HG03025 (cell line): ENCODE measurements around the gene SYMPK.
"Not testable (repeated sequence)": the region's sequence is repeated elsewhere in the genome, so short reads cannot be mapped to it uniquely, and the experiment has no call there.

ENCODE experiments used
- ATAC-seq: cut with Tn5 transposase; IDR thresholded peaks from one replicate; pipeline ENCODE4 v1.9.1; 2021; ENCODE audit warnings: mild to moderate bottlenecking, moderate library complexity; ENCODE audit not compliant: unreplicated experiment, low FRiP score

The SYMPK gene

DNA sequence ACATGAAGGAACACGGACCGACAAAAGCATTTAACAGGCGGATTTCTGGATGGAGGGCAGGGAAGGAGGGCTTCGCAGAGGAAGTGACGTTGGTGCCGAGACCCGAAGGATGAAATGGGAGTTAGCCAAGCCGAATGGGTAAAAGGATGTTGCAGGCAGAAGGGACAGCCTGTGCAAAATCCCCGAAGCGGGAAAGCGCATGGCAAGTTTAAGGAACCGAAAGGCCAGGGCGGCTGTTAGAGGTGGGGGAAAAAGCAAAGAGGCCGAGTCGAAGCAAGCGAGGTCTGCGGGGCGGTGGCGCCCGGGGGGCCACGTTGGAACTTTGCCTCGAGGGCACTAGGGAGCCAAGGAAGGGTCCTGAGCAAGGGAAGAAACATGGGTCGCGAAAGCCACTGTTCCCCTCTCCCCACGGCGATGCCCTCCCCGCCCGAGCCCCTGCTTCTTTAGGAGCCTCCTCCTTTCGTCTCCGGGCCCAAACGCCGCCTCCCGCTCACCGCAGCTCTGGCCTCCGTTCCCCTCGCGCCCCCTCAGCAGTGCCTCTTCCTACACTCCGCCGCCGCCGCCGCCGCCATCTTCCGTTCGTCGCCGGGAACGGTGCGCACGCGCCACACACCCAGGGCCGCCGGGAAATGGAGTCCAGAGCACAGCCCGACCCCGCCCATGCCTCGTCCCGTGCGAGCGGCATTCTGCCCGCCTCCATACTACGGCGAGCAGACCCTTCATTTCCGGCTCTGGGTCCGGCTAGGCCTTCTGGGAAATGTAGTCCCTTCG lies at the start of gene SYMPK:
SYMPK (minus strand) TSS at position 584 of the 771 bp plus-strand sequence. CDS start 8,652 bp downstream, outside the sequence.
- peak; percentile 83 for ATAC-seq

DNA sequence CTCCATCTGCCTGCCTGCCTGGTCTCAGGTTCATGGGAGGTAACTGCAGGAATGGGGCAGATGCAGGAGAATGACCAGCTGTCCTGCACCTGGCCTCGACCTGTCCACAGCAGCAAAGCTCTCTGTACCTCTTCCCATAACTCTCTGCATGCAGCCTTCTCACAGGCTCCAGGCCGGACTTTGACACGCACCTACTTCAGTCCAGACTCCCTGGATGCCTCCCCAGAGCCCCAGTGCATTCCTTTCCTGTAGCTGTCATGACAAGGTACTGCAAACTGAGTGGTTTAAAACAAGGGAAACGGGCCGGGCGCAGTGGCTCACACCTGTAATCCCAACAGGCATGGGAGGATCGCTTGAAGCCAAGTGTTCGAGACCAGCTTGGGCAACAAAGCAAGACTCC lies 48.3 kb upstream of the SYMPK start:
- ATAC-seq, result no peak

DNA sequence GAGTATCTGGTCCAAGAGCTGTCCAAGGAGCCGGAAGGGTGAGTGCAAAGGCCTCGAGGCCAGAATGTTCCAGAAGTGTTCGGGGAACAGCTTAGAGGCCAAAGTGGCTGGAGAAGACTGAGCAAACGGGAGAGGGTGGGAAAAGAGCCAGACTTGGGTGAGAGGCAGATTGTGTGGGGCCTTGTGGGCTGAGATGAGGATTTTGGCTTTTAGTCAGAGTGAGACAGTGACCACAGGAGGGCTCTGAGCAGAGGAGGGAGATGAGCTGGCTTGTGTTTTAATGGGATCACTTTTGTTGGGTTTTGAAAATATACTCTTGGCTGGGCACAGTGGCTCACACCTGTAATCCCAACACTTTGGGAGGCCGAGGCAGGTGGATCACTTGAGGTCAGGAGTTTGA lies 46.0 kb upstream of the SYMPK start:
- ATAC-seq, result no peak

DNA sequence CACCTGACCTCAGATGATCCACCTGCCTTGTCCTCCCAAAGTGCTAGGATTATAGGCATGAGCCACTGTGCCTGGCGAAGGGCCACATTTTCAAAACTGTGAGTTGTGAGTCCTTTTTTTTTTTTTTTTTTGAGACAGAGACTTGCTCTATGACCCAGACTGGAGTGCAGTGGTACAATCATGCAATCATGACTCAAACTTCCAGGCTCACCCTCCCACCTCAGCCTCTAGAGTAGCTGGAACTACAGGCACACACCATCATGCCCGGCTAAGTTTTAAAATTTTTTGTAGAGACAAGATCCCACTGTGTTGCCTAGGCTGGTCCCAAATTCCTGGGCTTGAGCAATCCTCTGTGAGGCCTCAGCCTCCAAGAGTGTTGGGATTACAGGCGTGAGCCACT lies 43.3 kb upstream of the SYMPK start:
- ATAC-seq, result no peak

DNA sequence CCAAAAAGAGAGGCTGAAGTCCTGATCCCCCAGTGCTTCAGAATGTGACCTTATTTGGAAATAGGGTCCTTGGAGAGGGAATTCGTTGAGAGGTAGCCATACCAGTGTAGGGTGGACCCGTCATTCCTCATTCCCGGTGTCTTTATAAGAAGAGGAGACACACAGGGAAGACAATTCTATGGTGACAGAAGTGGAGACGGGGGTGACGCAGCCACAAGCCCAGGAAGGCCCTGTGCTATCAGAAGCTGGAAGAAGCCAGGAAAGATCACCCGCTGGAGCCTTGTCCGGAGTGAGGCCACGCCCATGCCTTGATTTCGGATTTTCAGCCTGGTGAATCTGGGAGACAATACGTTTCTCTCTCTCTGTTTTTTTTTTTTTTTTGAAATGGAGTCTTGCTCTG lies 42.1 kb upstream of the SYMPK start:
- ATAC-seq, result no peak

DNA sequence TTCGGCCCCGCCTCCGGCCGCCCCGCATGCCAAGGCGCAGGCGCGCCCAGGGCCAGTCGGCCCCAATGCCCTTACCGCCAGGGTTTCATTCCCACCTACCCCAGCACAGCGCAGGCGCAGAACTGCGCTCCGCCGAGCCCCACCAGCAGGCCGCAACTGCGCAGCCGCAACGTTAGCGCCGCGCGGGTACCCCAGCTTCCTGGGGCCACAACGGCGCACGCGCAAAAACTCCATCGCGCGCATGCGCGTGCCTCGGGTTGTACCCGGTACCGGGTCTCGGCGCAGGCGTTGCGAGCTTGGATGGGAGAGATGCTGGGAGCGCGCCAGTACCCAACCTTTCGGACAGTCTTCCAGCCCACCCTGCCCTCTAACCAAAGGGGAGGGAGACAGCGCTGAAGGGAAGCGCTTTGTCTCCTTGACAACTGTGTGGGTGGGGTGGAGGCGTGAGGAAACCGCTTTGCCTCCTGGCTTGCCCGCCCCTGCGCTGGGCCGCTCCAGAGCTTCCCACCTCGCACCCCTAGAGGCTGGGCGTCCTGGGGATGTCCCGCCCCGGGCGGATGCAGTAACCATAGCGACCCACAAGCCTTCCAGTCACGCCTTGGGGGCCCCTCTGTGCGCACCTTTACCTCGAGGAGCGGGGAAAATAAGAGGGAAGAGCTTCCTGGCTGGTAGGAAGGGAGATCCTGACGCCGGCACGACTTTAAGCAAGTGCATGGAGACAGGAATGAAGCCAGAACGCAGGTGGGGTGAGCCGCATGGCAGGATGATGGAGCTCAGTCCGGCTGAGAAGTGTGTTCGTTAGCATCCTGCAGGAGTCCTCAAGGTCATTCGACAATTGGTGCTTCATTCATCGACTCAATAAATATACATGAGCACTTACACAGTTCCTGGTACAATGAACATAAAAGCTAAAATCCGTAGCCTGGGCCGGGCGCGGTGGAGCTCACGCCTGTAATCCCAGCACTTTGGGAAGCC lies 40.0 kb upstream of the SYMPK start:
- peak; percentile 75 for ATAC-seq

DNA sequence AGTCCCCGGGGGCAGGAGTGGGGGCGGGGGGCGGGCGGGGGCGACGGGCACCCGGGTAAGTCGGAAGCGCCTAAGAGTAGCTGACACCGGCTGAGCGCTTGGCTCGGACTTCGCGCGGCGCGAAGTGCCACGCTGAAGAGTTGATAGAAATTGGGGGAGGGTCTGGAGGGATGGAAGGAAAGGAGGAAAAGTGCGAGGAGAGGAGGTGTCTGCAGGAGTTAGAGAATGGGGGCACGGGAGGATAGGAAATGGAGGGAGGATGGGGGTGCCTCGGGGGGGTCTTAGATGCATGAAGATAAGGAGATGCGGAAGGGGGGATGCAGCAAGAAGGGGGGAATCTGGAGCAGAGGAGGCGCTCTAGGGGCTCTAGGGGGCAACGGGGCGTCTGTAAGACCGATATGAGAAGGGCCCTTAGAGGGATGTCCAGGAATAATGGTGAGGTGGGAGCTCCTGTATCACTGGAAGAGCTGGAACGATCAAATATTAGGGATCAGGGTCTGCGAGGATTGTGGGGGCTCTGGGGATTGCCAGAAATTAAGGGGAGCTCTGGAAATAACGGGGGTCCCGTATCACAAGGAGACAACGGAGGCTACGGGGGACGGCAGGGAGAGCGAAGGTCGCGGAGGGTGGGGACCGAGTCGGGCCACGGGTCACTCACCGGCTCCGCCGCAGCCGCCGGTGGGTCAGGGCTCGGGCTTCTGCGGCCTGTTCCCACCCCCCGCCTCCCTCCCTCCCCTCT lies 39.1 kb upstream of the SYMPK start, which contains the start of gene MYPOP:
MYPOP (minus strand) TSS at position 702 of the 739 bp plus-strand sequence. CDS start 840 bp downstream, outside the sequence.
- no peak for ATAC-seq

DNA sequence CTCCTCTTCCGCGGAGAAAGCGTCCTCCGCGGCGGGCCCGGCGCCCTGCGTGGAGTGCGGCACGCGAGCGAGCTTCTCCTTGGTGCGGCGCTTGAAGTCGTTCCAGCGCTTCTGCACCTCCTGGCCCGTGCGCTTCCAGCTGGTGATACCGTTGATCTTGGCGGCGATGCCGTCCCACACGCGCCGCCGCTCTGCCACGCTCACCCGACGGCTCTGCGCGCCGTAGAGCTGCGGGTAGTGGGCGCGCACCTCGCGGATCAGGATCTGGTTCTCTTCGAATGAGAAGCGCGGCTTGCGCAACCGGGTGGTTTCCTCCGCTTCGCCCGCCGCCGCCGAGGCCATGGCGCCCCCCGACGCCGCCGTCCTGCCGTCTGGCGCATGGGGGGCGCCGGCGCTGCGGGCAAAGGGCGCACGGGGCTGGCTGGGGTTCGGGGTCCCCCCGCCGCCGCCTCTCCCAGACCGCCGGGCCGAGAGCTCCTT lies 38.5 kb upstream of the SYMPK start:
- no peak for ATAC-seq

DNA sequence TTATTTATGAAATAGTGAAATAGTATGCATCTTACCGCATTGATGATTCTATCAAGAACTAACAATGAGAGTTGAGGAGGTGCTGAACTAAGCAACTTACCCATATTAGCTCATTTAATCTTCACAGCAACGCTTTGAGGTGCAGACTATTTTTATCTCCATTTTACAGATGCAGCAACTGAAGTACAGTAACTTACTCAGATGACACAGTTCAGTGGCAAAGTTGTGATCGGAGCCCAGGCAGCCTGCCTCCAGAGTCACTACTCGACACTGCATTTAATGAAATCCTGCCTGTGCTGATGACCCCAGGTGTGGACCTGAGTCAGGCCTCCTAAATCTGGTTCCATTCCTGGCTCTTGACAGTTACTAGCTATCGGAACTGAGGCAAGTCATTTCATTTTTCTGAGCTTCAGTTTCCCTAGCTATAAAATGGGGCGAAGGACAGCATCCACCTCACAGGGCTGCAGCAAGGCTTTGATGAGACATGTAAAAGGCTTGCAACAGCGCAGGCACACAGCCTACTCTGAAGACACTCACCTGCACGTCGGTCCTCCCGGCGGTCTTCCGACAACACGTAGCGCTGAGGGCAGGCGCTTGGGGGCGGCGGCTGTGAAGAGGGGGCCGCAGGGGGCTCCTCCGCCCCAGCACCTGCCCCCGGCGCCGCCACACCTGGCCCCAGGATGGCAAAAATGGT lies 37.9 kb upstream of the SYMPK start:
- no peak for ATAC-seq

DNA sequence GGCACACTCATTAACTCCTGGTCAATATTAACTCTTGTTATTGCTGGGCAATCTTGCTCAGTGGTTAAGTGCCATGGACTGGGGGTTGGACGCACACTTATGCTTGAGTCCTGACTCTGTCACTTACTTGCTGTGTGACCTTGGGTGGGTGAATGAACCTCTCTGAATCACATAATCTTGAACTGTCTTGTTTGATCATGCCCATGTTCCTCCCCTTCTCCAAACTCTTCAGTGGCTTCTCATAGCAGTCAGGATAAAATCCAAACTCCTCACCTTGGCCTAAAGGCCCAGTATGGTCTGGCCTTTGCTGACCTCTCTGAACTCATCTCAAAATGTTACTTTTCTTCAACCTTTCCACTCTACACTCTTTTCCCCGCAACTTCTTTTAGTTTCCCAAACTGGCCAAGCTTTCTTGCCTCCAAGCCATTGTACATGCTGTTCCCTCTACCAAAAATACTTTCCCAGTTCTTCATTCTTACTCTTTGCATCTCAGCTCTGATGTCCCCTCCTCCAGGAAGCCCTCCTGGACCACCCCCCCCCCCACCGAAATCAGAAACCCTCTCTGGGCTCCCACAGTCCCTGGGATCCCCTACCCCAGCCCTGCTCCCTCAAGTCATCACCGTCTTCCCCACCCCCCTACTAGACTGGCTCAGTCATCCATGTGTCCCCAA lies 37.1 kb upstream of the SYMPK start:
- ATAC-seq, result no peak

DNA sequence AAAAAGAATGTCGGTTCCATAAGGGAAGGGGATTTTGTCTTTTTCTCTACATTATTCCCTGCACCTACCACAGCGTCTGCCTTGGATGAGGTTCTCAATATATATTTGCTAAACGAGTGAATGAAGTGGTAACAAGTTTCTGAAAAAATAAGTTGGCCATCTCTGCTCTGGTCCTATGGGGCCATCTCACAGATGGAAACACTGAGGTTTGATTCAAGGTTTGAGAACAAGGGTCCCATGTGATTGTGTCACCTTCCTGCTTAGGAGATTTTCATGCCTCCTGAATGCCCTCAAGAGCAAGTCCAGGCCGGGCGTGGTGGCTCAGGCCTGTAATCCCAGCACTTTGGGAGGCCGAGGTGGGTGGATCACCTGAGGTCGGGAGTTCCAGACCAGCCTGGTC lies 36.3 kb upstream of the SYMPK start:
- no peak for ATAC-seq

DNA sequence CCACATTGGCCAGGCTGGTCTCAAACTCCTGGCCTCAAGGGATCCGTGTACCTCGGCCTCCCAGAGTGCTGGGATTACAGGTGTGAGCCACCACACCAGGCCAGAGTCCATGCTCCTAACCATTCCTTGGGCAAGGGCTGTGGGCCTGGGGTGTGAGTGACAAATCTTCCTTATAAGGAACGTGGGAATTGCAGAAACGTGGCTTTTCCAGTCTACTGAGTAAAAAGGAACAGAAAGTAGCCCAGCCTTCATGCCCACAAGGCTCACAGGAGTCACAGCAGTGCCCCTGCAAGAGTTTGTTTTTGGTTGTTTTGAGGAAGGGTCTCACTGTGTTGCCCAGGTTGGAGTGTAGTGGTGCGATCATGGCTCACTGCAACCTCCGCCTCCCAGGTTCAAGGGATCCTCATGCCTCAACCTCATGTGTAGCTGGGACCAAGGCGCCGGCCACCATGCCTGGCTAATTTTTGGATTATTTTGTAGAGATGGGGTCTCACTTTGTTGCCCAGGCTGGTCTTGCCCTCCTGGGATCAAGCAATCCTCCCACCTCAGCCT lies 34.4 kb upstream of the SYMPK start:
- ATAC-seq, result no peak

DNA sequence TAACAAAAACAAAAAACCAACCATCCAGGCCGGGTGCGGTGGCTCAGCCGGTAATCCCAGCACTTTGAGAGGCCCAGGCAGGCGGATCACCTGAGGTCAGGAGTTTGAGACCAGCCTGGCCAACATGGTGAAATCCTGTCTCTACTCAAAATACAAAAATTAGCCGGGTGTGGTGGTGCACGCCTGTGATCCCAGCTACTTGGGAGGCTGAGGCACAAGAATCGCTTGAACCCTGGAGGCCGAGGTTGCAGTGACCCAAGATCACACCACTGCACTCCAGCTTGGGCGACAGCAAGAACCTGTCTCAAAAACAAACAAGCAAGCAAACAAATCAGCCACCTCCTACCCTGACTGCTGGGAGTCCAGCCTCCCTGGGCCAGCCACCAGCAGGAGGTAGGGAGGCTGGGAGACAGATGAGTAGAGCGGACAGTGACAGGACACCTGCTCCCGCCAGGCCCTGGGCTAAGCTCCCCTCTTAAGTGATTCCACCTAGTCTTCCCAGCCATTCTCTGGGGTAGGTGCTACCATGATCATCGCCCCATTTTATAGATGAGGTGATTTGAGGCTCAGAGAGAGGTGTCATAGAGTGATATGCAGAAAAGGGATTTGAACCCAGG lies 33.1 kb upstream of the SYMPK start:
- not testable (repeated sequence) for ATAC-seq

DNA sequence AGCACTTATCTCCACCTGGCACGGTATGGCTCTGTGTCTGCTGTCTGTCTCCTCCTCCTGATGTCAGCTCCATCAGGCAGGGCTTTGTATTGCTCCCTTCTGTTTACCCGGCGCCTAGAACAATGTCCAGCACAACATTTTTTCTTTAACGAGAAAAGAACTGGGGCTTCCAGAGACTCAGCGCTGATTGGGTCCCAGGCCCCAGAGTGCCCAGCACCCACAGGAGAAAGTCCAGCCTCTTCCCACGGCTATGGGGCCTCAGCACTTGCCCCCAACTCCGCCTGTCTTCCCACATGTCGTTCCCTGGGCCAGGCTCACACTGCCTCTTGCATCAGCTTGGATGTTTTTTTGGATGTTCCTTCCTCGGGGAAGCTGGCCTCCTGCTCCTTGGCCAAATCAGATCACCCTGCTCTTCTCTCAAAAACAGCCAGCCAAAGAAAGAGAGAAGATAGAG lies 32.6 kb upstream of the SYMPK start:
- ATAC-seq, result no peak

DNA sequence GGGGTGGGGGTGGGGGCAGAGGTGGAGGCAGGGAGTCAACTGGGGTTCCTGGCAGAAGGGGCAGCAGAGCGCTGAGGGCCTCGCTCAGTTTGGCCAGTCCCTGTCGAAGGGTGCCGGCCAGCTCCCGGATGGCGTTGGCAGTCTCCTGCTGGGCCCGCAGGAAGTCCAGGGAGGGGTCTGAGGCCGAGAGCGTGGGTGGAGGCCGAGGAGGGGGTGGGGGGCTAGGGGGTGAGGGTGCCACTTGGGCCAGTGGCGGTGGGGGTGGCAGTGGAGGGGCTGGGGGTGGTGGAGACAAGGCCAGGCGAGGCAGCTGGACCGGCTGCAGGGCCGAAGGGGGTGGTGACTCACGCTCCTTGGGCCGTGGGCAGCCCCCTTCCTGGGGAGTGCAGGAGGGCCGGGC lies 27.9 kb upstream of the SYMPK start:
- no peak for ATAC-seq

DNA sequence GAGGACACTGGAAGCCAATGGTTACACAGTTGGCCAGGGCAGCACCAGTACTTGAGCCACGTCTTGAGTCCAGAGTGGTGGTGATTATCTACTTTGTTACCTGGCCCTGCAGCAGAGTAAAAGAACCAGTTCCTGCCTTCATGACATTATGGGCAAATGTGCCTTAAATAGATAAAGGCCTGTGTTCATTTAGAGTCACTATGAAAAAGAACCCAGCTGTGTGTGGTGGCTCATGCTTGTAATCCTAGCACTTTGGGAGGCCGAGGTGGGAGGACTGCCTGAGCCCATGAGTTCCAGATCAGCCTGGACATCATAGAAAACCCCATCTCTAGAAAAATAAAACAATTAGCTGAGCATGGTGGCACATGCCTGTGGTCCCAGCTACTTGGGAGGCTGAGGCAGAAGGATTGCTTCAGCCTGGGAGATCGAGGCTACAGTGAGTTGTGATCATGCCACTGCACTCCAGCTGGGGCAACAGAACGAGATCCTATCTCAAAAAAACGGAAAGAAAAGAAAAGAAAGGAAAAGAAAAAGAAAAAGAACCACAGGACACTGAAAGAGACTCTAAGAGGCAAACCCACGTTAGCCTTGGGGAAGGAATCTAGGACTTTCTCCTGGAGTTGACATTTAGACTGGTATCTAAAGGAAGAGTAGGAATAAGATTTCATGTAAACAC lies 26.4 kb upstream of the SYMPK start:
- ATAC-seq, result no peak

DNA sequence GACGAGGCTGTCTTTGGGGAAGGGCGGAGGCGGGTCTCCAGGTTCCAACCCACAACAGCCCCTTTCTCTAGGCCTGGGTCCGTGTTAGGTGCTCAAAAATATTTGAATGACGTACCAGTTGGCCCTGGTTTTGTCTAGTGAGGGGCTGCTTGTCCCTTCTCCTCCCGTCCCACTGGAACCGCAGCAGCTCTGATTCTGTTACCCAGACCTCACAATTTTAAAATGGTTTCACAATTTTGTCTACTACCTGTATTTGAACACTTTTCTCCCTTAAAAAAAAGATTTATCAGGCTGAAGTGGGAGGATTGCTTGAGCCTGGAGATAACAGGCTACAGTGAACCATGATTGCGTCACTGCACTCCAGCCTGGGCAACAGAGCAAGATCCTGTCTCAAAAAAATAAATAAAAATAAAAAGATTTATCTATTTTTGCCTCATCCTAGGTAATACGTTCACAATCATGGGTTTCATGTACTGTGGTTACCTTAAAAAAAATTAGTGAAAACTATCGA lies 24.3 kb upstream of the SYMPK start:
- no peak for ATAC-seq
